Kidney (tissue), 14 donors: ENCODE measurements around the gene CPN2. TPM values are rescaled to one million over a fixed set of nuclear protein-coding genes. Genes with fewer than 3 reads are reported as not detected.

Source experiments
- DNase-seq, 5 donors: peaks; one replicate each; pipeline ENCODE4 v3.0.0-alpha.2; 2013 to 2020
- FAIRE-seq: peaks from 2 replicates; lab custom pipeline; 2012; peaks lifted over from hg19 to GRCh38; lab: Jason Lieb, UNC
- H3K27ac ChIP-seq, 2 donors: one replicate each; pipeline ENCODE4 v1.7.0; 2013; ENCODE audit warnings: low read depth in 2 of 2, low read length in 2 of 2, inconsistent platforms in 1 of 2
- H3K27me3 ChIP-seq: one replicate; pipeline ENCODE4 v1.7.1; 2013; ENCODE audit warnings: low read length, inconsistent platforms; ENCODE audit not compliant: control insufficient read depth, insufficient read depth
- H3K36me3 ChIP-seq, 3 donors: one replicate each; pipeline versions ENCODE4 v1.7.0 to v1.7.1; 2013; ENCODE audit warnings: low read length in 3 of 3, control low read depth in 1 of 3, inconsistent platforms in 1 of 3; ENCODE audit not compliant: insufficient read depth in 3 of 3, control insufficient read depth in 2 of 3
- H3K4me1 ChIP-seq, 3 donors: one replicate each; pipeline versions ENCODE4 v1.7.0 to v1.7.1; 2013; ENCODE audit warnings: low read length in 3 of 3, inconsistent platforms in 1 of 3, low read depth in 1 of 3; ENCODE audit not compliant: control insufficient read depth in 2 of 3, insufficient read depth in 2 of 3
- H3K4me3 ChIP-seq, 3 donors: one replicate each; pipeline versions ENCODE4 v1.7.0 to v1.8.1; 2013; ENCODE audit warnings: low read length in 3 of 3, control low read depth in 1 of 3, inconsistent platforms in 1 of 3
- H3K9ac ChIP-seq, 3 donors: one replicate each; pipeline versions ENCODE4 v1.7.0 to v1.7.1; 2013; ENCODE audit warnings: low read length in 3 of 3, control low read depth in 1 of 3, inconsistent platforms in 1 of 3
- H3K9me3 ChIP-seq, 3 donors: one replicate each; pipeline versions ENCODE4 v1.7.0 to v1.7.1; 2013; ENCODE audit warnings: low read length in 3 of 3, control low read depth in 1 of 3, inconsistent platforms in 1 of 3; ENCODE audit not compliant: control insufficient read depth in 2 of 3, insufficient read depth in 1 of 3
- CTCF ChIP-seq: IDR thresholded peaks from 3 replicates; pipeline ENCODE4 v1.5.1; 2012; ENCODE audit warnings: mild to moderate bottlenecking, moderate library complexity, borderline replicate concordance; ENCODE audit not compliant: insufficient read depth; ENCODE audit errors: extremely low read depth
- intact Hi-C: fragments of 100-400 bp; cut with DNase I; formaldehyde crosslinking; loops from one replicate; pipeline ENCODE4 v1.11.1; 2022
- polyA plus RNA-seq: library from polyadenylated mRNA; stranded (reverse); fragments of 350-450 nt; fragmentation: Illumina TruSeq; extraction: RNeasy Lipid Tissue Mini Kit (QIAGEN cat#74804); gene quantifications from one replicate; pipeline ENCODE4 v1.2.3, GENCODE V29; 2014; ENCODE audit warnings: low read depth, low replicate concordance; ENCODE audit not compliant: insufficient read depth
- total RNA-seq: library from RNA; stranded (reverse); fragmentation: NEBNext Ultra II Directional; extraction: Animal tissue kit (Norgen Biotek cat#: 25700); gene quantifications from one replicate; pipeline ENCODE4 v1.2.1, GENCODE V29; 2021
- donor health status: control.
- donor health status: control.
- donor health status: control.
- donor health status: control.
- donor health status: control.
- donor health status: DM: yes; HTN: yes; CAD: no.
- donor health status: Normal renal cell carcinoma (clear cell type).

The CPN2 gene
- total and polyA plus RNA-seq, 2 donors from 2014 or later = 0.72 to 15.8 TPM

- H3K4me3 ChIP-seq = no peak overlapping the region
- no peaks in the 10 kb centered on the region for H3K4me1 ChIP-seq
- intact Hi-C loops = no loop called here
- H3K36me3 ChIP-seq = no peaks in the 10 kb centered on the region
- H3K27ac ChIP-seq = no peak overlapping the region
- no peak overlapping the region for H3K9ac ChIP-seq
- FAIRE-seq (no peak), DNase-seq (no peak)
- no peak for TF ChIP-seq CTCF
- H3K27me3 ChIP-seq = no peaks in the 10 kb centered on the region
- H3K9me3 ChIP-seq = no peaks in the 10 kb centered on the region
Observed at GRCh38 chr3:194365978-194366490, 14.9 kb upstream of the CPN2 start.

DNA sequence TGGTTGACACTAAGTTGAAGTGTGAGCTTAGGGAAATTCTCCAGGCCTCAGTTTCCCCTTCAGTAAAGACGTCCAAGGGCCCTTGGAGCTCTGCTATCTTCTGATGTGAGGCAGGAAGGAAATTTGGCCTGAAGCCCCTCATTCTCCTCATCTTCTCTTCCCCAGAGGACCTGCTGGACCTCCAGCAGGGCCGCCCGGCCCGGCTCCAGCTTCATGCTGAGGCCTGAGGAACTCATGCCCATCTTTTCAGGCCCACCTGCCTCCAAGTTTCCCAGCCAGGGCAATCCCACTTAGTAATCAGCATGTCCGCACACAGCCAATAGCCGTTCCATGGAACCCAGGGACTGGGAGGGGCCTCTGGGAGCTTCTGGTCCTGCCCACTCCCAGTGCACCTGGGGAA is 14.4 kb upstream of the CPN2 start:
- no peaks in the 10 kb centered on the region for H3K27me3 ChIP-seq
- H3K4me1 ChIP-seq = no peaks in the 10 kb centered on the region
- H3K9ac ChIP-seq = no peak overlapping the region
- DNase-seq = no peak
- intact Hi-C loops = no loop called here
- H3K4me3 ChIP-seq = no peak overlapping the region
- FAIRE-seq = no peak
- H3K9me3 ChIP-seq = no peaks in the 10 kb centered on the region
- no peaks in the 10 kb centered on the region for H3K36me3 ChIP-seq
- H3K27ac ChIP-seq = no peak overlapping the region
- TF ChIP-seq CTCF = no peak

DNA sequence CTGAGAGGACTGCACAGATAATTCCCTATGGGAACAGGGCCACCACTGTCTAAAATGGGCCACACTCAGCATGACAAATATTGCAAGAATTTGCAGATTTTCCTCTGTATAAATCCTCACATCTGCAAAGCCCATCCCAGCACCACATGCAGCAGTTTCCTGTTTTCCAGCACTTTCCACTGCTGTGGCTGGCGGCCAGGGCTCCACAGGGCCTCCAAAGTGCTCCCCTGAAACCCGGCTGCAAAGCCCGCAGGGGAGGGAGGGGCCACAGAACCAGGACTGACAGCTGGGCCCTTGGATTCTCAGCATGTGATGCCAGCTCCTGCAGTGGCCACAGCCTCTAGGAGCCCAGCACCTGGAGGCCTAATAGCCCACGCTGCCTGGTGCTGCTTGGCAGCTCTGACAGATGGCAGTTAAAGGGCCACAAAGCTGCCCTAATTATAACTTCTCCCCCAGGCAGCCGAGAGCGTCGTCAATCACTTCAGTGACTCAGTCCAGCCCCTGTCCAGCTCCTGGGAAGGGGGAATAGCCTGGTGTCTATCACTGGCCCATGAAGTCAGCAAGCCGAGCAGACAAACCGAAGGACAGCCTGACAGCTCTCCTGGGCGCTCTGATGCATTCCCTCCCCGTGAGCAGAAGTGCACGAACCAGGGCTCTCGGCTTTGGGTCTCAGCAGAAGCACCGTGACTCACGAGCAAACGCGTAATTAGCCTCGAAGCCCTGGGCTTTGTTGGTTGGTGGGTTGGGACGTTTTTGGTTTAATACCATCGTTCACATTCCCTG is 13.7 kb upstream of the CPN2 start:
- Histone ChIP-seq H3K9me3 (no peaks in the 10 kb centered on the region), H3K27me3 (no peaks in the 10 kb centered on the region), H3K4me1 (no peaks in the 10 kb centered on the region), H3K36me3 (no peaks in the 10 kb centered on the region), H3K4me3 (no peak overlapping the region), H3K27ac (no peak overlapping the region), H3K9ac (no peak overlapping the region)
- no peak for FAIRE-seq
- intact Hi-C loops = no loop called here
- no peak for TF ChIP-seq CTCF
- DNase-seq = peak in 4 of 5 donors; percentile 45 to 85 (median 65)
